GM12873 (cell line): ENCODE data around the gene KYAT1.

Source experiments
- CTCF ChIP-seq: IDR thresholded peaks from 2 replicates; pipeline ENCODE4 v1.5.1; 2012; ENCODE audit warnings: low read depth, mild to moderate bottlenecking, moderate library complexity, low read length, control low read depth; ENCODE audit not compliant: insufficient read depth; ENCODE audit errors: missing control alignments

KYAT1 gene

GRCh38 chr9:128891321-128892220 lies 9.8 kb upstream of the KYAT1 start:
- TF ChIP-seq CTCF = no peak

GRCh38 chr9:128887914-128888350 lies 6.2 kb upstream of the KYAT1 start:
- no peak for TF ChIP-seq CTCF

- no peak for TF ChIP-seq CTCF
Observed at GRCh38 chr9:128887049-128887448, 5.3 kb upstream of the KYAT1 start.

GRCh38 chr9:128886211-128886891 lies 4.6 kb upstream of the KYAT1 start:
- TF ChIP-seq CTCF = no peak

GRCh38 chr9:128885798-128886197 lies 4.0 kb upstream of the KYAT1 start:
- no peak for TF ChIP-seq CTCF

GRCh38 chr9:128885376-128885775 lies 3.6 kb upstream of the KYAT1 start:
- TF ChIP-seq CTCF = no peak

GRCh38 chr9:128884164-128884563 lies 2.4 kb upstream of the KYAT1 start:
- no peak for TF ChIP-seq CTCF
